ENCODE data around the gene ABCA13.

- TF ChIP-seq CTCF (IDR thresholded peaks at IDR 0.05; ENCODE audit: low read depth, low read length): no peak
- no peak for TF ChIP-seq MYC (IDR thresholded peaks at IDR 0.05; ENCODE audit: low read depth, low read length)
These were observed 79.2 kb downstream of the ABCA13 start for GRCh38 chr7:48250441-48250951.

Measured in NB4 (cell line).